ENCODE measurements around the gene ACTL6B. TPM values are rescaled to one million over a fixed set of nuclear protein-coding genes. Genes with fewer than 3 reads are reported as not detected.

The ACTL6B gene
- polyA plus RNA-seq, 2 of the 4 experiments (the other 2 are of a cell fraction), result not detected

- Histone ChIP-seq H3K4me1 (peaks cover 27% of the 10 kb centered on the region), H3K9me3 (no peaks in the 10 kb centered on the region), H3K27ac (peak overlapping the region; percentile 87 to 99; a peak in 5 of 6 replicates), H3K4me3 (peak overlapping the region; percentile 77), H3K4me2 (peak overlapping the region; percentile 93)
- ATAC-seq, result no peak
- POLR2A ChIA-PET, result interaction anchor here (0.7 kb wide), 1 partner anchor 15 kb away, joined by 3 read pairs; no protein-coding TSS in a partner anchor
- CTCF ChIA-PET, result interaction anchor here (5.6 kb wide), 1 partner anchor 14 kb away, joined by 72 read pairs; no protein-coding TSS in a partner anchor
- peak in 1 of 2 experiments; percentile 35 for DNase-seq (ENCODE audit: low read depth in 1 of 2, low spot score in 1 of 2)
- no peak for FAIRE-seq
- WGBS (ENCODE audit: missing lambda C conversion rate), result 86% methylated on average over 29 of the region's 59 CpGs
- TF ChIP-seq CEBPB (IDR thresholded peaks at IDR 0.05), result no peak
- no peak for TF ChIP-seq CHD4 (IDR thresholded peaks at IDR 0.05; ENCODE audit: borderline replicate concordance)
- no peak for TF ChIP-seq USF2 (IDR thresholded peaks at IDR 0.05)
- TF ChIP-seq TFCP2L1 (CRISPR knock-in tag; IDR thresholded peaks at IDR 0.05), result no peak
- TF ChIP-seq MAZ (IDR thresholded peaks at IDR 0.05; ENCODE audit: borderline replicate concordance, low read depth, low read length), result no peak
- TF ChIP-seq PHF8 (IDR thresholded peaks at IDR 0.05; ENCODE audit: borderline replicate concordance, low read depth), result no peak
- TF ChIP-seq CBX8 (IDR thresholded peaks at IDR 0.05), result no peak
- TF ChIP-seq ZNF302 (CRISPR knock-in tag; IDR thresholded peaks at IDR 0.05), result no peak
- TF ChIP-seq ATOH8 (CRISPR knock-in tag; IDR thresholded peaks at IDR 0.05; ENCODE audit: low read depth), result no peak
- TF ChIP-seq ZFP36 (IDR thresholded peaks at IDR 0.05; ENCODE audit: borderline replicate concordance, partially characterized antibody), result no peak
- TF ChIP-seq FOSL2 (IDR thresholded peaks at IDR 0.05), result no peak
- no peak for TF ChIP-seq FOSL2 (CRISPR knock-in tag; IDR thresholded peaks at IDR 0.05)
- TF ChIP-seq MAX (IDR thresholded peaks at IDR 0.05), result no peak
- no peak for TF ChIP-seq GATA3 (IDR thresholded peaks at IDR 0.05; ENCODE audit: borderline replicate concordance)
- TF ChIP-seq FOXS1 (CRISPR knock-in tag; IDR thresholded peaks at IDR 0.05), result no peak
- no peak for TF ChIP-seq POLR2AphosphoS2 (conservative IDR thresholded peaks at IDR 0.05; ENCODE audit: low read length)
- TF ChIP-seq CTCF (IDR thresholded peaks at IDR 0.05), result no peak
Observed at GRCh38 chr7:100675581-100676350, 19.5 kb upstream of the ACTL6B start.

GRCh38 chr7:100675105-100675451 lies 18.8 kb upstream of the ACTL6B start:
- no peak for FAIRE-seq
- H3K9me3 ChIP-seq, result no peaks in the 10 kb centered on the region
- H3K4me3 ChIP-seq, result peak overlapping the region; percentile 77
- ChIA-PET POLR2A (interaction anchor here (0.7 kb wide), 1 partner anchor 45 kb away, joined by 3 read pairs; no protein-coding TSS in a partner anchor), CTCF (interaction anchor here (1.2 to 5.6 kb wide), 2 partner anchors 15 to 72 kb away, joined by 5 to 72 read pairs; no protein-coding TSS in a partner anchor)
- peak overlapping the region; percentile 87 to 99 for H3K27ac ChIP-seq
- H3K4me1 ChIP-seq, result peaks cover 20% of the 10 kb centered on the region
- peak overlapping the region; percentile 93 for H3K4me2 ChIP-seq
- TF ChIP-seq CHD4 (IDR thresholded peaks at IDR 0.05; ENCODE audit: borderline replicate concordance), result no peak
- no peak for TF ChIP-seq CBX8 (IDR thresholded peaks at IDR 0.05)
- TF ChIP-seq MAZ (IDR thresholded peaks at IDR 0.05; ENCODE audit: borderline replicate concordance, low read depth, low read length), result no peak
- TF ChIP-seq TFCP2L1 (CRISPR knock-in tag; IDR thresholded peaks at IDR 0.05), result no peak
- no peak for TF ChIP-seq MAFK (IDR thresholded peaks at IDR 0.05; ENCODE audit: partially characterized antibody)
- no peak for TF ChIP-seq USF2 (IDR thresholded peaks at IDR 0.05)
- TF ChIP-seq RARB (CRISPR knock-in tag; IDR thresholded peaks at IDR 0.05), result no peak
- TF ChIP-seq RAD21 (conservative IDR thresholded peaks at IDR 0.05 in 1 of 2, IDR thresholded peaks at IDR 0.05 in 1 of 2), result no peak
- no peak for TF ChIP-seq HMGXB4 (CRISPR knock-in tag; IDR thresholded peaks at IDR 0.05; ENCODE audit: borderline replicate concordance)
- no peak for TF ChIP-seq CBX2 (IDR thresholded peaks at IDR 0.05; ENCODE audit: borderline replicate concordance, low read depth)
- no peak for TF ChIP-seq SMC3 (IDR thresholded peaks at IDR 0.05)
- ATAC-seq, result 0 out of 6 replicates have a peak, but pooled peaks of 1 of the 2 experiments have one; percentile 2
- 0% methylated on average over 7 of the region's 46 CpGs for WGBS (ENCODE audit: missing lambda C conversion rate)
- DNase-seq (ENCODE audit: low read depth in 1 of 2, low spot score in 1 of 2), result no peak
